ENCODE measurements around the gene KANSL1. TPM values are rescaled to one million over a fixed set of nuclear protein-coding genes. Genes with fewer than 3 reads are reported as not detected.

Gene KANSL1
- polyA plus RNA-seq, 1 donor from 2014 or later: 16.4 TPM

- H3K9me3 Mint-ChIP-seq: no peaks in the 10 kb centered on the region
- H3K4me1 Mint-ChIP-seq: no peaks in the 10 kb centered on the region
- H3K36me3 Mint-ChIP-seq: peaks cover 3% of the 10 kb centered on the region
- no peak overlapping the region for H3K27ac Mint-ChIP-seq
- no peaks in the 10 kb centered on the region for H3K27me3 Mint-ChIP-seq
- H3K4me3 Mint-ChIP-seq: no peak overlapping the region
These were observed 210.2 kb downstream of the KANSL1 start for GRCh38 chr17:45982791-45983613.

- Mint-ChIP-seq H3K27me3 (no peaks in the 10 kb centered on the region), H3K4me3 (no peak overlapping the region)
These were observed 211.9 kb downstream of the KANSL1 start for GRCh38 chr17:45981306-45981705.

DNA sequence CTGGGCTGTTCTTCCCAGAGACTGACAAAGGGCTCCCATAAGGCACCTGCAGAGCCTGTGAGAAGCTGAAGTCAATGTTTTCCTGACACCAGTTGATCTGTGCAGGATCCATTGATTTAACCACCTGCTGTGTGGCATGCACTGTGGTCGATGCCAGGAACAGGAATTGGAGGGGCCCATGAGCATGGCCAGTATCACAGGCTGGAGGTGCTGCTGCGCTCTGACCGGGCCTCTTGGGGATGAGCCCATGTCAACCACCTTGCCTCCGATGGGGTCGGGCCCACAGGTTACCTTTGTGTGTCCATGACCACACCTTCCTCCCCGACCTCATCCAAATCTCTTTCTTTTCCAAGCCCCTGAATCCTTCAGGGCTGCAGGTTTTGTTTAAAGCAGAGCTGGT is 212.4 kb downstream of the KANSL1 start:
- Mint-ChIP-seq H3K9me3 (no peaks in the 10 kb centered on the region), H3K4me3 (no peak overlapping the region), H3K4me1 (peaks cover 3 to 5% (median 4%) of the 10 kb centered on the region in 3 donors), H3K27me3 (peaks cover 1% of the 10 kb centered on the region), H3K27ac (no peak overlapping the region), H3K36me3 (peaks cover 3% of the 10 kb centered on the region)

More at GRCh38 chr17:45981306-45981705, 211.9 kb downstream of the KANSL1 start:
- Mint-ChIP-seq H3K27ac (no peak overlapping the region), H3K36me3 (peaks cover 3% of the 10 kb centered on the region), H3K9me3 (no peaks in the 10 kb centered on the region), H3K4me1 (peaks cover 0 to under 1% (median 0%) of the 10 kb centered on the region in 3 donors)

Other genes with a start within 250 kb of the KANSL1 start
- not detected for gene STH, start 194.2 kb downstream of the KANSL1 start, polyA plus RNA-seq
- 1.3 TPM for gene LRRC37A, start 101.7 kb upstream of the KANSL1 start, polyA plus RNA-seq
- gene ARL17B, start 168.3 kb upstream of the KANSL1 start, polyA plus RNA-seq: 32.3 TPM

Measured in IgD-negative memory B cell (primary cell).